Measurements from ENCODE around the gene MYPOP.

DNA sequence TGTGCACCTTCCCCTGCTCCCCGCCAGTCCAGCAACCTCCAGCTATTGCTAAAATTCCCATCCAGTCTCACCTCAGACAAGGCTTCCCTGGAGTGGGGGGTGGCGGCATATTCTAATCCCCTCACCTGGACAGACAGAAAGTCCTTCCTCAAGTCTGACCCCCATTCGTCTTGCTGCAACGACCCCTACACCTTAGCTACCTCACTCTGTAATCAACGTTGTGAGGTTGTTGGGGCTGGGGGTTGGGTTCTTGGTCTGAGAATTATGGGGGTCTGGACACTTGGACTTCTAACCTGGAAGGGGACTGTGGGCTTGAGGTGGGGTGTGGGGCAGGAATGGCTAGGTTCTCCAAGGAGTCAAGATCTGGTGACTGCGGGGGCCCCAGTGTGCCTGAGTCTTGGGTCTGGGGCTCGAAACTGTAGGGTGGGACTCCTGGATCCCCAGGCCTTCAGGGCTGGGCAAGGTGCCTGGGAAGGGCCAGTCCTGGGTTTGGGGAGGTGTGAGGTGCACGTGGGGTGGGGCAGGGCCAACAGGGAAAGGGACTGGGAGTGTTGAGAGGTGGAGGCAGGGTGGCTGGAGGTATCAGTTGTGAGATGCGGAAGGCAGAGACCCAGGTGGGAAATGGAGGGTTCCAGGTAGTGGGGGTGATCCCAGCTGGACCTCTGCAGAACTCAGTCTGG, 37.0 kb downstream of the MYPOP start:
- 0 out of 2 replicates have a peak, but pooled peaks have one; percentile 53 for TF ChIP-seq NPAS2 (CRISPR knock-in tag; IDR thresholded peaks at IDR 0.05; ENCODE audit: borderline replicate concordance)
- TF ChIP-seq ZNF782 (CRISPR knock-in tag; IDR thresholded peaks at IDR 0.05; ENCODE audit: borderline replicate concordance) = no peak
- TF ChIP-seq ZNF451 (CRISPR knock-in tag; IDR thresholded peaks at IDR 0.05) = no peak
- TF ChIP-seq, protein P1, sequence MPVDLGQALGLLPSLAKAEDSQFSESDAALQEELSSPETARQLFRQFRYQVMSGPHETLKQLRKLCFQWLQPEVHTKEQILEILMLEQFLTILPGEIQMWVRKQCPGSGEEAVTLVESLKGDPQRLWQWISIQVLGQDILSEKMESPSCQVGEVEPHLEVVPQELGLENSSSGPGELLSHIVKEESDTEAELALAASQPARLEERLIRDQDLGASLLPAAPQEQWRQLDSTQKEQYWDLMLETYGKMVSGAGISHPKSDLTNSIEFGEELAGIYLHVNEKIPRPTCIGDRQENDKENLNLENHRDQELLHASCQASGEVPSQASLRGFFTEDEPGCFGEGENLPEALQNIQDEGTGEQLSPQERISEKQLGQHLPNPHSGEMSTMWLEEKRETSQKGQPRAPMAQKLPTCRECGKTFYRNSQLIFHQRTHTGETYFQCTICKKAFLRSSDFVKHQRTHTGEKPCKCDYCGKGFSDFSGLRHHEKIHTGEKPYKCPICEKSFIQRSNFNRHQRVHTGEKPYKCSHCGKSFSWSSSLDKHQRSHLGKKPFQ (CRISPR knock-in tag; IDR thresholded peaks at IDR 0.05; ENCODE audit: insufficient replicate concordance) = no peak
- TF ChIP-seq RBAK (CRISPR knock-in tag; IDR thresholded peaks at IDR 0.05) = no peak
- no peak for TF ChIP-seq JUND (CRISPR knock-in tag; IDR thresholded peaks at IDR 0.05)
- no peak for TF ChIP-seq TMF1 (CRISPR knock-in tag; IDR thresholded peaks at IDR 0.05; ENCODE audit: low read depth)
- TF ChIP-seq, protein P2, sequence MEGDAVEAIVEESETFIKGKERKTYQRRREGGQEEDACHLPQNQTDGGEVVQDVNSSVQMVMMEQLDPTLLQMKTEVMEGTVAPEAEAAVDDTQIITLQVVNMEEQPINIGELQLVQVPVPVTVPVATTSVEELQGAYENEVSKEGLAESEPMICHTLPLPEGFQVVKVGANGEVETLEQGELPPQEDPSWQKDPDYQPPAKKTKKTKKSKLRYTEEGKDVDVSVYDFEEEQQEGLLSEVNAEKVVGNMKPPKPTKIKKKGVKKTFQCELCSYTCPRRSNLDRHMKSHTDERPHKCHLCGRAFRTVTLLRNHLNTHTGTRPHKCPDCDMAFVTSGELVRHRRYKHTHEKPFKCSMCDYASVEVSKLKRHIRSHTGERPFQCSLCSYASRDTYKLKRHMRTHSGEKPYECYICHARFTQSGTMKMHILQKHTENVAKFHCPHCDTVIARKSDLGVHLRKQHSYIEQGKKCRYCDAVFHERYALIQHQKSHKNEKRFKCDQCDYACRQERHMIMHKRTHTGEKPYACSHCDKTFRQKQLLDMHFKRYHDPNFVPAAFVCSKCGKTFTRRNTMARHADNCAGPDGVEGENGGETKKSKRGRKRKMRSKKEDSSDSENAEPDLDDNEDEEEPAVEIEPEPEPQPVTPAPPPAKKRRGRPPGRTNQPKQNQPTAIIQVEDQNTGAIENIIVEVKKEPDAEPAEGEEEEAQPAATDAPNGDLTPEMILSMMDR (CRISPR knock-in tag; IDR thresholded peaks at IDR 0.05) = no peak
- TF ChIP-seq, protein P3, sequence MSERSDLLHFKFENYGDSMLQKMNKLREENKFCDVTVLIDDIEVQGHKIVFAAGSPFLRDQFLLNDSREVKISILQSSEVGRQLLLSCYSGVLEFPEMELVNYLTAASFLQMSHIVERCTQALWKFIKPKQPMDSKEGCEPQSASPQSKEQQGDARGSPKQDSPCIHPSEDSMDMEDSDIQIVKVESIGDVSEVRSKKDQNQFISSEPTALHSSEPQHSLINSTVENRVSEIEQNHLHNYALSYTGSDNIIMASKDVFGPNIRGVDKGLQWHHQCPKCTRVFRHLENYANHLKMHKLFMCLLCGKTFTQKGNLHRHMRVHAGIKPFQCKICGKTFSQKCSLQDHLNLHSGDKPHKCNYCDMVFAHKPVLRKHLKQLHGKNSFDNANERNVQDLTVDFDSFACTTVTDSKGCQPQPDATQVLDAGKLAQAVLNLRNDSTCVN (CRISPR knock-in tag; IDR thresholded peaks at IDR 0.05; ENCODE audit: borderline replicate concordance) = no peak
- TF ChIP-seq HDAC6 (IDR thresholded peaks at IDR 0.05; ENCODE audit: low read depth, low read length) = no peak
- TF ChIP-seq, protein P4, sequence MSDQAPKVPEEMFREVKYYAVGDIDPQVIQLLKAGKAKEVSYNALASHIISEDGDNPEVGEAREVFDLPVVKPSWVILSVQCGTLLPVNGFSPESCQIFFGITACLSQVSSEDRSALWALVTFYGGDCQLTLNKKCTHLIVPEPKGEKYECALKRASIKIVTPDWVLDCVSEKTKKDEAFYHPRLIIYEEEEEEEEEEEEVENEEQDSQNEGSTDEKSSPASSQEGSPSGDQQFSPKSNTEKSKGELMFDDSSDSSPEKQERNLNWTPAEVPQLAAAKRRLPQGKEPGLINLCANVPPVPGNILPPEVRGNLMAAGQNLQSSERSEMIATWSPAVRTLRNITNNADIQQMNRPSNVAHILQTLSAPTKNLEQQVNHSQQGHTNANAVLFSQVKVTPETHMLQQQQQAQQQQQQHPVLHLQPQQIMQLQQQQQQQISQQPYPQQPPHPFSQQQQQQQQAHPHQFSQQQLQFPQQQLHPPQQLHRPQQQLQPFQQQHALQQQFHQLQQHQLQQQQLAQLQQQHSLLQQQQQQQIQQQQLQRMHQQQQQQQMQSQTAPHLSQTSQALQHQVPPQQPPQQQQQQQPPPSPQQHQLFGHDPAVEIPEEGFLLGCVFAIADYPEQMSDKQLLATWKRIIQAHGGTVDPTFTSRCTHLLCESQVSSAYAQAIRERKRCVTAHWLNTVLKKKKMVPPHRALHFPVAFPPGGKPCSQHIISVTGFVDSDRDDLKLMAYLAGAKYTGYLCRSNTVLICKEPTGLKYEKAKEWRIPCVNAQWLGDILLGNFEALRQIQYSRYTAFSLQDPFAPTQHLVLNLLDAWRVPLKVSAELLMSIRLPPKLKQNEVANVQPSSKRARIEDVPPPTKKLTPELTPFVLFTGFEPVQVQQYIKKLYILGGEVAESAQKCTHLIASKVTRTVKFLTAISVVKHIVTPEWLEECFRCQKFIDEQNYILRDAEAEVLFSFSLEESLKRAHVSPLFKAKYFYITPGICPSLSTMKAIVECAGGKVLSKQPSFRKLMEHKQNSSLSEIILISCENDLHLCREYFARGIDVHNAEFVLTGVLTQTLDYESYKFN (CRISPR knock-in tag; conservative IDR thresholded peaks at IDR 0.05) = no peak
- TF ChIP-seq ZNF3 (CRISPR knock-in tag; IDR thresholded peaks at IDR 0.05) = no peak
- TF ChIP-seq POLR2AphosphoS5 (IDR thresholded peaks at IDR 0.05; ENCODE audit: low read depth, low read length) = no peak
